Measurements from ENCODE around the gene AGFG2. TPM values are rescaled to one million over a fixed set of nuclear protein-coding genes. Genes with fewer than 3 reads are reported as not detected.

AGFG2 gene
- total and polyA plus RNA-seq, 2 of the 4 experiments (the other 2 are of a cell fraction) = 3.0 to 10.0 TPM

GRCh38 chr7:100577507-100577906 lies 38.5 kb downstream of the AGFG2 start:
- H3K23ac ChIP-seq (ENCODE audit: low read depth, low read length) = no peak overlapping the region
- H3K79me1 ChIP-seq (ENCODE audit: low read depth in 1 of 2, low read length in 2 of 2) = peaks cover 11 to 39% of the 10 kb centered on the region in 2 experiments
- H3K9ac ChIP-seq (ENCODE audit: low read depth, low read length) = no peak overlapping the region
- H2AK9ac ChIP-seq (replicated peaks; ENCODE audit: low read depth, low read length, poor library complexity) = peak overlapping the region; percentile 24
- ChIA-PET CTCF (no interaction called here), POLR2A (ENCODE audit: unreplicated experiment) (no interaction called here)
- peaks cover 13% of the 10 kb centered on the region; the same call in 1 of the 2 replicates for H4K20me1 ChIP-seq (ENCODE audit: insufficient read depth, low read length)
- H3K4me2 ChIP-seq (ENCODE audit: low read depth, low read length) = no peak overlapping the region
- no peak overlapping the region for H3K14ac ChIP-seq (replicated peaks; ENCODE audit: low read depth, low read length)
- no peak overlapping the region for H2BK120ac ChIP-seq (ENCODE audit: low read depth, low read length)
- peaks cover 5% of the 10 kb centered on the region for H3K9me1 ChIP-seq (ENCODE audit: insufficient read depth, low read length)
- H3K36me3 ChIP-seq (ENCODE audit: control insufficient read depth, insufficient read depth, low read length) = peaks cover 76% of the 10 kb centered on the region
- H3K18ac ChIP-seq (ENCODE audit: low read depth, low read length) = no peak overlapping the region
- no peak overlapping the region for H4K5ac ChIP-seq (ENCODE audit: low read depth, low read length)
- H2BK5ac ChIP-seq (ENCODE audit: low read depth, low read length, poor library complexity, severe bottlenecking) = no peak overlapping the region
- TF ChIP-seq CEBPB (IDR thresholded peaks at IDR 0.05; ENCODE audit: low read depth, low read length) (no peak), USF2 (IDR thresholded peaks at IDR 0.05; ENCODE audit: low read depth, low read length) (no peak), FOS (IDR thresholded peaks at IDR 0.05; ENCODE audit: low read depth, low read length) (no peak), NFE2L2 (IDR thresholded peaks at IDR 0.05; ENCODE audit: low read depth, low read length) (no peak), RAD21 (IDR thresholded peaks at IDR 0.05; ENCODE audit: low read length) (no peak), MXI1 (IDR thresholded peaks at IDR 0.05; ENCODE audit: borderline replicate concordance, low read depth, low read length) (no peak), CHD1 (IDR thresholded peaks at IDR 0.05; ENCODE audit: low read depth, low read length) (no peak), POLR2A (IDR thresholded peaks at IDR 0.05; ENCODE audit: low read depth, low read length) (no peak), RCOR1 (IDR thresholded peaks at IDR 0.05; ENCODE audit: insufficient replicate concordance, low read length) (no peak), RFX5 (IDR thresholded peaks at IDR 0.05; ENCODE audit: low read depth, low read length) (no peak), BHLHE40 (IDR thresholded peaks at IDR 0.05; ENCODE audit: low read depth, low read length) (no peak), ELK1 (IDR thresholded peaks at IDR 0.05; ENCODE audit: borderline replicate concordance, low read depth, low read length) (no peak), MAFK (IDR thresholded peaks at IDR 0.05; ENCODE audit: low read depth, low read length) (no peak), MAZ (IDR thresholded peaks at IDR 0.05; ENCODE audit: borderline replicate concordance, low read depth, low read length) (no peak), SMC3 (IDR thresholded peaks at IDR 0.05; ENCODE audit: low read depth, low read length) (no peak)
- TF ChIP-seq, protein P1, sequence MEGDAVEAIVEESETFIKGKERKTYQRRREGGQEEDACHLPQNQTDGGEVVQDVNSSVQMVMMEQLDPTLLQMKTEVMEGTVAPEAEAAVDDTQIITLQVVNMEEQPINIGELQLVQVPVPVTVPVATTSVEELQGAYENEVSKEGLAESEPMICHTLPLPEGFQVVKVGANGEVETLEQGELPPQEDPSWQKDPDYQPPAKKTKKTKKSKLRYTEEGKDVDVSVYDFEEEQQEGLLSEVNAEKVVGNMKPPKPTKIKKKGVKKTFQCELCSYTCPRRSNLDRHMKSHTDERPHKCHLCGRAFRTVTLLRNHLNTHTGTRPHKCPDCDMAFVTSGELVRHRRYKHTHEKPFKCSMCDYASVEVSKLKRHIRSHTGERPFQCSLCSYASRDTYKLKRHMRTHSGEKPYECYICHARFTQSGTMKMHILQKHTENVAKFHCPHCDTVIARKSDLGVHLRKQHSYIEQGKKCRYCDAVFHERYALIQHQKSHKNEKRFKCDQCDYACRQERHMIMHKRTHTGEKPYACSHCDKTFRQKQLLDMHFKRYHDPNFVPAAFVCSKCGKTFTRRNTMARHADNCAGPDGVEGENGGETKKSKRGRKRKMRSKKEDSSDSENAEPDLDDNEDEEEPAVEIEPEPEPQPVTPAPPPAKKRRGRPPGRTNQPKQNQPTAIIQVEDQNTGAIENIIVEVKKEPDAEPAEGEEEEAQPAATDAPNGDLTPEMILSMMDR (conservative IDR thresholded peaks at IDR 0.05; ENCODE audit: low read depth, low read length) = no peak
- H4K8ac ChIP-seq (ENCODE audit: low read depth in 2 of 2, low read length in 2 of 2) = no peak overlapping the region
- no peak overlapping the region for H3K56ac ChIP-seq (ENCODE audit: extremely low read depth, insufficient read depth, low read length)
- intact Hi-C loops (cut with micrococcal nuclease) (no loop called here), dilution Hi-C loops (cut with HindIII; ENCODE audit: low sequenced_read_pairs, unreplicated experiment) (no loop called here), in situ Hi-C loops (cut with MboI; ENCODE audit: low sequenced_read_pairs) (loop anchor here (25.0 kb wide), 1 partner anchor 285 kb away; the partner anchor contains the start of genes SLC12A9 and TRIP6)
- no peaks in the 10 kb centered on the region for H3K27me3 ChIP-seq (ENCODE audit: control insufficient read depth, insufficient read depth, low read length)
- H3K27ac ChIP-seq (ENCODE audit: insufficient read depth, low read length) = no peak overlapping the region
- no peak overlapping the region for H3K4ac ChIP-seq (ENCODE audit: low read depth, low read length)
- WGBS, 2 experiments (ENCODE audit: extremely low coverage in 2 of 2, insufficient read length in 1 of 2) = 92% methylated on average over 3 of the region's 14 CpGs; no CpG with 5 or more reads in 1 of the 2 experiments
- no peak overlapping the region for H2AFZ ChIP-seq (replicated peaks; ENCODE audit: low read length, poor library complexity)
- H2BK20ac ChIP-seq (ENCODE audit: low read depth, low read length) = no peak overlapping the region
- H2BK15ac ChIP-seq (ENCODE audit: low read depth, low read length) = no peak overlapping the region
- no peaks in the 10 kb centered on the region for H3K9me3 ChIP-seq (ENCODE audit: control insufficient read depth, insufficient read depth, low read length)
- H4K91ac ChIP-seq (ENCODE audit: insufficient read depth, low read depth, low read length) = no peak overlapping the region
- ATAC-seq (ENCODE audit: low read depth) (no peak), DNase-seq (no peak)
- H3K4me1 ChIP-seq (ENCODE audit: control insufficient read depth, insufficient read depth, low read length) = no peaks in the 10 kb centered on the region; the same call in 1 of the 2 replicates
- H3K4me3 ChIP-seq (ENCODE audit: insufficient read depth, low read depth, low read length) = no peak overlapping the region
- BruUV-seq (replicated peaks) = no TSS peak
- H2AK5ac ChIP-seq (ENCODE audit: low read depth, low read length) = no peak overlapping the region
